ENCODE results near the gene CBX6.

The CBX6 gene

DNA sequence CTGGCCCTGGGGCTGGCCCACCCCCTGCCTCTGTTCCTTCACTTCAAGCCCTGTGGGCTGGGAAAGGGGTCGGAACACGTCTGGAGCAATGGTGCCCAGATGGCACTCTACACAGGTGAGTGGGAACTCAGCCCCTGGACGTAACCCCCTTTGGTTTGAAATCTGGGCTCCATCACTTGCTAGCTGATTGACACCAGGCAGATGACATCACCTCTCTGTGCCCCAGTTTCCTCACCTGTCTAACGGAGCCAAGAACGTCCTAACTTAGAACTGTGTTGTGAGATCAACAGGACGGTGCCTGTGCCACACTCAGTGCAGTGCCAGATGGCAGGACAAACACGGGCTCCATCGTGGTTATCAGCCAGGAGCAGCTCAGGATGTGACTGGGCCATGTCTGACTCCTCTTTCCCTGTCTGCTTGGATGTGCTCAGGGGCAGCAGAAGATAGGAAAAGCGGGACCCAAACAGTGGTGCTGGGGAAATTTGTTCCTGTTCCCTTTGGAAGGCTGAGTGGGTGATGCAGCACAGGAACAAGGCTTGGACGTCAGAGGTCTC lies 52.6 kb downstream of the CBX6 start:
- DNase-seq = no peak

DNA sequence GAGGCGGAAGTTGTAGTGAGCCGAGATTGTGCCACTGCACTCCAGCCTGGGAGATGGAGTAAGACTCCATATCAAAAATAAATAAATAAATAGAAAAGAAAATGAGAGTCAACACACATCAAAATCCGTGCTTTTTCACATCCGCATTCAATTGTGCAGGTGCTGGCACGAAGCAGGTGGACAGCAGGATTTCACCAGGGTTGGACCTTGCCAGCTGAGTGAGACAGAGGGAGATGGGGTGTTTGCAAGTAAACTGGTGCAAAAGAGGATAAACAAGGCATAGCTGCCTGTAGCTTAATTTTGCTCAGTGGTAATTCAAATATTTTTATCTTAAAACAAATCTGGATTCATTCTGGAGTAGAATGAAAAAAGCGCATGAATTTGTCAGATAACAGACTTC lies 54.8 kb downstream of the CBX6 start:
- DNase-seq = no peak

DNA sequence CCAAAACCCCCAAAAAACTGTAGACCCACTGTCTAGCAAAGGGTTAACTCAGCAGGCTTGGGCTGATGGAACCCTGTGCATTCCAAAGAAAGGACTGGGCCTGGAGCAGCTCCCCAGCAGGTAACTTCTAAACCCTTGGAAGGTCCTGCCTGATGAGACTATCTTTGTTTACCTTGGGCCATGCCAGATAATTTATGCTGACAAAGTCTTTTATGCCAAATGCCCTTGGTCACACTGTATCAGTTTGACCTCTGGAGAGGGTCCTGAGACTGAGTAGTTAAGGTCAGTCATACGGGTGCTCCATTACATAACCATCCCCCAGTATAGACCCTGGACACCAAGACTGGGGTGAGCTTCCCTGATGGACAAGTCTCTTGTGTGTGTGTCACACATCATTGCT lies 56.2 kb downstream of the CBX6 start:
- DNase-seq = no peak
